ENCODE results near the gene WDR70.

The WDR70 gene

GRCh38 chr5:37715992-37716391, 336.9 kb downstream of the WDR70 start:
- peaks cover 0 to 1% (median under 1%) of the 10 kb centered on the region in 3 donors for H3K36me3 ChIP-seq
- H3K4me3 ChIP-seq: no peak overlapping the region
- peaks cover 0 to 23% (median 19%) of the 10 kb centered on the region in 4 donors for H3K4me1 ChIP-seq
- H3K27ac ChIP-seq: no peak overlapping the region
- DNase-seq: no peak
- intact Hi-C loops (cut with DNase I; ENCODE audit: low total_unique reads): no loop called here
- no peaks in the 10 kb centered on the region for H3K27me3 ChIP-seq
- H3K9me3 ChIP-seq: no peaks in the 10 kb centered on the region
- TF ChIP-seq CTCF (IDR thresholded peaks at IDR 0.05): no peak

- H3K4me1 ChIP-seq: peaks cover 0 to 23% (median 19%) of the 10 kb centered on the region in 4 donors
- no peaks in the 10 kb centered on the region for H3K27me3 ChIP-seq
- intact Hi-C loops (cut with DNase I; ENCODE audit: low total_unique reads): no loop called here
- DNase-seq: no peak
- peaks cover 3 to 5% (median 4%) of the 10 kb centered on the region in 3 donors for H3K36me3 ChIP-seq
- TF ChIP-seq CTCF (IDR thresholded peaks at IDR 0.05): no peak
- H3K4me3 ChIP-seq: no peak overlapping the region
- H3K27ac ChIP-seq: no peak overlapping the region
- no peaks in the 10 kb centered on the region for H3K9me3 ChIP-seq
Observed at GRCh38 chr5:37716405-37716804, 337.3 kb downstream of the WDR70 start.

- DNase-seq: no peak
- H3K36me3 ChIP-seq: peaks cover 4 to 9% (median 5%) of the 10 kb centered on the region in 3 donors
- H3K4me1 ChIP-seq: peaks cover 0 to 23% (median 19%) of the 10 kb centered on the region in 4 donors
- no peaks in the 10 kb centered on the region for H3K27me3 ChIP-seq
- H3K4me3 ChIP-seq: no peak overlapping the region
- no peak for TF ChIP-seq CTCF (IDR thresholded peaks at IDR 0.05)
- H3K9me3 ChIP-seq: no peaks in the 10 kb centered on the region
- intact Hi-C loops (cut with DNase I; ENCODE audit: low total_unique reads): no loop called here
- peak overlapping the region in 1 of 2 donors; percentile 17 for H3K27ac ChIP-seq
Observed at GRCh38 chr5:37717276-37717612, 338.1 kb downstream of the WDR70 start.

GRCh38 chr5:37717613-37718431, 338.7 kb downstream of the WDR70 start:
- H3K4me1 ChIP-seq: peaks cover 0 to 23% (median 19%) of the 10 kb centered on the region in 4 donors
- H3K9me3 ChIP-seq: no peaks in the 10 kb centered on the region
- no peaks in the 10 kb centered on the region for H3K27me3 ChIP-seq
- intact Hi-C loops (cut with DNase I; ENCODE audit: low total_unique reads): no loop called here
- peaks cover 5 to 9% (median 6%) of the 10 kb centered on the region in 3 donors for H3K36me3 ChIP-seq
- no peak for TF ChIP-seq CTCF (IDR thresholded peaks at IDR 0.05)
- peak overlapping the region in 1 of 2 donors; percentile 17 for H3K27ac ChIP-seq
- DNase-seq: no peak
- H3K4me3 ChIP-seq: no peak overlapping the region

GRCh38 chr5:37720550-37720952, 341.4 kb downstream of the WDR70 start:
- no peak overlapping the region for H3K27ac ChIP-seq
- no peak for TF ChIP-seq CTCF (IDR thresholded peaks at IDR 0.05)
- peaks cover 11 to 18% (median 15%) of the 10 kb centered on the region in 3 donors for H3K36me3 ChIP-seq
- no peaks in the 10 kb centered on the region for H3K27me3 ChIP-seq
- no peak overlapping the region for H3K4me3 ChIP-seq
- no peaks in the 10 kb centered on the region for H3K9me3 ChIP-seq
- intact Hi-C loops (cut with DNase I; ENCODE audit: low total_unique reads): no loop called here
- DNase-seq: no peak
- peaks cover 0 to 23% (median 19%) of the 10 kb centered on the region in 4 donors for H3K4me1 ChIP-seq
